DND-41 (cell line): Measurements from ENCODE around the gene ITGAX.

Source experiments
- ATAC-seq: fragments of 200-7000 bp; cut with Tn5 transposase; 3 replicates; pipeline ENCODE4 v1.9.1; 2021; ENCODE audit warnings: low read depth; ENCODE audit not compliant: insufficient read depth
- DNase-seq: peaks from one replicate; pipeline ENCODE4 v3.0.0-alpha.2; 2020
- H2AFZ ChIP-seq: 2 replicates; pipeline ENCODE4 v1.6.0; 2012; ENCODE audit warnings: low read depth, low read length
- H3K27ac ChIP-seq: 2 replicates; pipeline ENCODE4 v1.5.1; 2012; ENCODE audit warnings: low read length, inconsistent platforms
- H3K27me3 ChIP-seq: fragments of 200-600 bp; sonication (generic); 2 replicates; pipeline ENCODE4 v1.6.0; 2012; ENCODE audit warnings: low read length, mild to moderate bottlenecking, inconsistent platforms; ENCODE audit not compliant: insufficient read depth, poor library complexity
- H3K36me3 ChIP-seq: 2 replicates; pipeline ENCODE4 v1.5.1; 2012; ENCODE audit warnings: low read length, inconsistent platforms; ENCODE audit not compliant: insufficient read depth
- H3K4me1 ChIP-seq: 2 replicates; pipeline ENCODE4 v1.5.1; 2012; ENCODE audit warnings: mild to moderate bottlenecking, low read length; ENCODE audit not compliant: insufficient read depth
- H3K4me2 ChIP-seq: 2 replicates; pipeline ENCODE4 v1.6.0; 2012; ENCODE audit warnings: mild to moderate bottlenecking, moderate library complexity, low read length, inconsistent platforms; ENCODE audit not compliant: insufficient read depth
- H3K4me3 ChIP-seq, 2 experiments: fragments of 200-600 bp in 1 of 2; shearing (Covaris generic) in 1 of 2; 2 replicates each; pipeline ENCODE4 v1.5.1; 2012 to 2016; ENCODE audit warnings: inconsistent platforms in 2 of 2, low read length in 2 of 2, mild to moderate bottlenecking in 2 of 2, low read depth in 1 of 2, moderate library complexity in 1 of 2
- H3K79me2 ChIP-seq: 2 replicates; pipeline ENCODE4 v1.6.0; 2012; ENCODE audit warnings: low read length, inconsistent platforms; ENCODE audit not compliant: insufficient read depth
- H3K9ac ChIP-seq: 2 replicates; pipeline ENCODE4 v1.6.0; 2012; ENCODE audit warnings: low read depth, mild to moderate bottlenecking, inconsistent platforms, low read length, moderate library complexity
- H3K9me3 ChIP-seq: 2 replicates; pipeline ENCODE4 v1.5.1; 2012; ENCODE audit warnings: low read length, moderate library complexity, mild to moderate bottlenecking, inconsistent platforms; ENCODE audit not compliant: insufficient read depth, severe bottlenecking
- H4K20me1 ChIP-seq: 2 replicates; pipeline ENCODE4 v1.6.0; 2012; ENCODE audit warnings: low read length; ENCODE audit not compliant: insufficient read depth
- EZH2 ChIP-seq: IDR thresholded peaks from 3 replicates; pipeline ENCODE4 v1.6.1; 2012; ENCODE audit warnings: borderline replicate concordance, low read depth, mild to moderate bottlenecking, moderate library complexity, low read length, inconsistent platforms; ENCODE audit not compliant: severe bottlenecking
- TF ChIP-seq, protein P1 (sequence below): IDR thresholded peaks from 2 replicates; pipeline ENCODE4 v1.5.1; 2012; ENCODE audit warnings: borderline replicate concordance, low read length, moderate library complexity, mild to moderate bottlenecking; ENCODE audit not compliant: poor library complexity, severe bottlenecking; ENCODE audit errors: extremely low read depth

Gene ITGAX

DNA sequence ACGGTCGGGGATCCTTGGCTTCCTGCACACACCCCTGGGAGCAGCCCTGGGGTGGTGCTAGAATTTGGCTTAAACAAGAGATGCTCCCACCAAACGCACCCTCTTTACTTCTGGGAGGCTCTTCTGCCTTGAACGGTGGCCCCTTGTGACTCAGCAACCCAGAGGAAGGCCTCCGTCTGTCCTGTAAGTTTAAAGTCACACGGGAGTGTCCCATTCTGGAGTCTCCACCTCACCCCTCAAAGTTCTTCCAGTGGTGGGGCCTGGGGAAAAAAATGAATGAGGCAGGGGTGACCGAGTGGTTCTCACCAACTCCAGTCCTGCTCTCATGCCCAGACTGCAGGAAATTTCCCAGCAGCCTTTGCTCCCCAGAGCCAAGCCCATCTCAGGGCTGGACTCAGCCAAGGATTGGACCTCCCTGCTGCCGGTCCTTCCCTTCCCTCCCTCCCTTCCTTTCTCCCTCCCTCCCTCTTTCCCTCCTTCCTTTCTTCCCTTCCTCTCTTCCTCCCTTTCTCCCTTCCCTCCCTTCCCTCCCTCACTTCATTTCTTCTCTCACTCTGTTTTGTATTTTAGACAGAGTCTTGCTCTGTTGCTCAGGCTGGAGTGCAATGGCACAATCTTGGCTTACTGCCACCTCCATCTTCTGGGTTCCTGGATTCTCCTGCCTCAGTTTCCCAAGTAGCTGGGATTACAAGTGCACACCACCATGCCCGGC lies 49.5 kb downstream of the ITGAX start:
- Histone ChIP-seq H4K20me1 (no peaks in the 10 kb centered on the region), H3K4me3 (no peak overlapping the region), H3K4me2 (no peak overlapping the region)

DNA sequence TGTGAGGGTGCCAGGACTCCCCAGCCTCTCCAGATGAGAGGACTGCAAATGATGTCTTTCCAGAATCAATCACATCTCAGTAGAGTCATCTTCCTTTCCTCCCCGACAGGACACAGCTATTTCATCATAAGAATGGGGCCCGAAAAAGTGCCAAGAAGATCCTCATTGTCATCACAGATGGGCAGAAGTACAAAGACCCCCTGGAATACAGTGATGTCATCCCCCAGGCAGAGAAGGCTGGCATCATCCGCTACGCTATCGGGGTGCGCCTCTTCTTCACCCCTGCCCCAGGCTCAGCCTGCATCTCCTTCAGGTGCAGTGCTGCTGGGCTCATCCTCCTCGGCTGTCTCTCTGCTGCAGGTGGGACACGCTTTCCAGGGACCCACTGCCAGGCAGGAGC lies 52.4 kb downstream of the ITGAX start:
- Histone ChIP-seq H3K4me1 (no peaks in the 10 kb centered on the region), H3K9me3 (no peaks in the 10 kb centered on the region)
- TF ChIP-seq, protein P1, sequence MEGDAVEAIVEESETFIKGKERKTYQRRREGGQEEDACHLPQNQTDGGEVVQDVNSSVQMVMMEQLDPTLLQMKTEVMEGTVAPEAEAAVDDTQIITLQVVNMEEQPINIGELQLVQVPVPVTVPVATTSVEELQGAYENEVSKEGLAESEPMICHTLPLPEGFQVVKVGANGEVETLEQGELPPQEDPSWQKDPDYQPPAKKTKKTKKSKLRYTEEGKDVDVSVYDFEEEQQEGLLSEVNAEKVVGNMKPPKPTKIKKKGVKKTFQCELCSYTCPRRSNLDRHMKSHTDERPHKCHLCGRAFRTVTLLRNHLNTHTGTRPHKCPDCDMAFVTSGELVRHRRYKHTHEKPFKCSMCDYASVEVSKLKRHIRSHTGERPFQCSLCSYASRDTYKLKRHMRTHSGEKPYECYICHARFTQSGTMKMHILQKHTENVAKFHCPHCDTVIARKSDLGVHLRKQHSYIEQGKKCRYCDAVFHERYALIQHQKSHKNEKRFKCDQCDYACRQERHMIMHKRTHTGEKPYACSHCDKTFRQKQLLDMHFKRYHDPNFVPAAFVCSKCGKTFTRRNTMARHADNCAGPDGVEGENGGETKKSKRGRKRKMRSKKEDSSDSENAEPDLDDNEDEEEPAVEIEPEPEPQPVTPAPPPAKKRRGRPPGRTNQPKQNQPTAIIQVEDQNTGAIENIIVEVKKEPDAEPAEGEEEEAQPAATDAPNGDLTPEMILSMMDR: no peak
- no peak for TF ChIP-seq EZH2

More for the DNA sequence above, 49.5 kb downstream of the ITGAX start:
- ATAC-seq (no peak), DNase-seq (no peak)
- no peak overlapping the region for H3K9ac ChIP-seq
- H3K27ac ChIP-seq: no peak overlapping the region
- no peaks in the 10 kb centered on the region for H3K36me3 ChIP-seq
- H2AFZ ChIP-seq: no peak overlapping the region
- no peaks in the 10 kb centered on the region for H3K4me1 ChIP-seq
- no peaks in the 10 kb centered on the region for H3K9me3 ChIP-seq
- no peak for TF ChIP-seq EZH2
- TF ChIP-seq, protein P1: no peak
- H3K27me3 ChIP-seq: no peaks in the 10 kb centered on the region
- H3K79me2 ChIP-seq: no peaks in the 10 kb centered on the region

DNA sequence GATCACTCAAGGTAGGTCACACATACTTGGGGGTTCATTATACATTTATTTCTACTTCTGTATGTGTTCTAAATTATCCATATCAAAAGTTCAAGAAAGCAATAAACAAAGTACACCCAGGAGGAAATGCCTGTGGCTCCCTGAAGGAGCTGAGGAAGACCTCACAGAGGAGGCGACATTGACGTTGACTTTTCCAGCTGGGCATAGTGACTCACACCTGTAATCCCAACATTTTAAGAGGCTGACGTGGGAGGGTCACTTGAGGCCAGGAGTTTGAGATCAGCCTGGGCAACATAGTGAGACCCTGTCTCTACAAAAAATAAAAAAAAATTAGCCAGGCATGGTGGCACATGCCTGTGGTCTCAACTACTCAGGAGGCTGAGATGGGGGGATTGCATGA lies 54.5 kb downstream of the ITGAX start:
- DNase-seq: no peak
- no peaks in the 10 kb centered on the region for H3K36me3 ChIP-seq
- no peaks in the 10 kb centered on the region for H3K79me2 ChIP-seq
- no peak overlapping the region for H3K9ac ChIP-seq
- H3K9me3 ChIP-seq: no peaks in the 10 kb centered on the region
- H3K27me3 ChIP-seq: no peaks in the 10 kb centered on the region
- no peak for ATAC-seq
- no peak overlapping the region for H3K4me2 ChIP-seq
- H2AFZ ChIP-seq: no peak overlapping the region
- no peaks in the 10 kb centered on the region for H3K4me1 ChIP-seq
- H3K27ac ChIP-seq: no peak overlapping the region
- H3K4me3 ChIP-seq: no peak overlapping the region
- no peaks in the 10 kb centered on the region for H4K20me1 ChIP-seq
- TF ChIP-seq EZH2: no peak
- TF ChIP-seq, protein P1: no peak

More for the DNA sequence above, 52.4 kb downstream of the ITGAX start:
- H3K79me2 ChIP-seq: no peaks in the 10 kb centered on the region
- H3K27me3 ChIP-seq: no peaks in the 10 kb centered on the region
- no peak overlapping the region for H3K27ac ChIP-seq
- no peak overlapping the region for H3K4me3 ChIP-seq
- no peaks in the 10 kb centered on the region for H3K36me3 ChIP-seq
- ATAC-seq: no peak
- no peak for DNase-seq
- H3K9ac ChIP-seq: no peak overlapping the region
- no peaks in the 10 kb centered on the region for H4K20me1 ChIP-seq
- H3K4me2 ChIP-seq: no peak overlapping the region
- no peak overlapping the region for H2AFZ ChIP-seq

DNA sequence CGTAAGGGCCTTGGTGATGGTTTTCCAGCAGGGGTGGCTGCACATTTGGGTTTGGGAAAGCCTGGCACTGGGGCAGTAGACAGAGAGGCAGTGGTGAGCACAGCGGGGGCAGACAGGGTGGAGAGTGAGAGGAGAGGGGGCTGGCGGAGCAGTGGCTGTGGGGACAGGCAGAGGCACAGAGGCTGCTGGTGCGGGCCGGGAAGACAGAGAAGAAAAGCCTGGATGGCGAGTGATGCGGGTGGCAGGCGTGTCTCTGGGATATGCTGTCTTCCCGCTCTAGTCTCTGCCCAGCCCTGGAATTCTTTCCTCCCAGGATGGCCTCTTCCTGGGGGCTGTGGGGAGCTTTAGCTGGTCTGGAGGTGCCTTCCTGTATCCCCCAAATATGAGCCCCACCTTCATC lies 55.1 kb downstream of the ITGAX start:
- TF ChIP-seq, protein P1: no peak
- TF ChIP-seq EZH2: no peak
- ATAC-seq: no peak

More for the DNA sequence above, 55.1 kb downstream of the ITGAX start:
- Histone ChIP-seq H2AFZ (no peak overlapping the region), H3K27ac (no peak overlapping the region), H3K4me3 (no peak overlapping the region), H3K4me1 (no peaks in the 10 kb centered on the region), H3K4me2 (no peak overlapping the region), H3K79me2 (no peaks in the 10 kb centered on the region), H4K20me1 (no peaks in the 10 kb centered on the region), H3K9ac (no peak overlapping the region), H3K27me3 (no peaks in the 10 kb centered on the region), H3K9me3 (no peaks in the 10 kb centered on the region), H3K36me3 (no peaks in the 10 kb centered on the region)
- no peak for DNase-seq
